ENCODE measurements around the gene LRFN3.
A peak's percentile ranks its signal among the peaks of the same experiment; 100 is the strongest.
"Not testable (repeated sequence)": the region's sequence is repeated elsewhere in the genome, so short reads cannot be mapped to it uniquely, and the experiment has no call there.

The LRFN3 gene

GRCh38 chr19:35935911-35936737 is at the start of gene LRFN3:
LRFN3 (plus strand) TSS chr19:35936374; CDS start chr19:35939426, 3,052 bp downstream.
- no peak for TF ChIP-seq CTCF (IDR thresholded peaks at IDR 0.05; ENCODE audit: extremely low read depth, insufficient read depth, missing control alignments)
- in situ Hi-C loops (cut with MboI; ENCODE audit: low pct_unique_long_range_greater_than_20kb, low sequenced_read_pairs, unreplicated experiment) = no loop called here
- DNase-seq (ENCODE audit: low spot score) = peak; percentile 89

- no peak for DNase-seq (ENCODE audit: low spot score)
- no peak for TF ChIP-seq CTCF (IDR thresholded peaks at IDR 0.05; ENCODE audit: extremely low read depth, insufficient read depth, missing control alignments)
- in situ Hi-C loops (cut with MboI; ENCODE audit: low pct_unique_long_range_greater_than_20kb, low sequenced_read_pairs, unreplicated experiment) = loop anchor here (5.0 kb wide), 1 partner anchor 45 kb away; no protein-coding TSS in a partner anchor
Observed at GRCh38 chr19:35887197-35887596, 49.0 kb upstream of the LRFN3 start.

- no peak for DNase-seq (ENCODE audit: low spot score)
- no peak for TF ChIP-seq CTCF (IDR thresholded peaks at IDR 0.05; ENCODE audit: extremely low read depth, insufficient read depth, missing control alignments)
- in situ Hi-C loops (cut with MboI; ENCODE audit: low pct_unique_long_range_greater_than_20kb, low sequenced_read_pairs, unreplicated experiment) = loop anchor here (5.0 kb wide), 1 partner anchor 44 kb away; no protein-coding TSS in a partner anchor
Observed at GRCh38 chr19:35888398-35888797, 47.8 kb upstream of the LRFN3 start.

GRCh38 chr19:35889370-35890112 is 46.6 kb upstream of the LRFN3 start:
- DNase-seq (ENCODE audit: low spot score) = no peak
- no peak for TF ChIP-seq CTCF (IDR thresholded peaks at IDR 0.05; ENCODE audit: extremely low read depth, insufficient read depth, missing control alignments)
- in situ Hi-C loops (cut with MboI; ENCODE audit: low pct_unique_long_range_greater_than_20kb, low sequenced_read_pairs, unreplicated experiment) = loop anchor here (5.0 kb wide), 1 partner anchor 43 kb away; no protein-coding TSS in a partner anchor

- in situ Hi-C loops (cut with MboI; ENCODE audit: low pct_unique_long_range_greater_than_20kb, low sequenced_read_pairs, unreplicated experiment) = no loop called here
- no peak for DNase-seq (ENCODE audit: low spot score)
- no peak for TF ChIP-seq CTCF (IDR thresholded peaks at IDR 0.05; ENCODE audit: extremely low read depth, insufficient read depth, missing control alignments)
Observed at GRCh38 chr19:35890113-35890650, 46.0 kb upstream of the LRFN3 start.

- in situ Hi-C loops (cut with MboI; ENCODE audit: low pct_unique_long_range_greater_than_20kb, low sequenced_read_pairs, unreplicated experiment); DNase-seq (ENCODE audit: low spot score): not testable (repeated sequence)
Observed at GRCh38 chr19:35891819-35892218, 44.4 kb upstream of the LRFN3 start.

All from GM13977 (cell line).